B cell (primary cell): Measurements from ENCODE around the gene USP48. TPM values are rescaled to one million over a fixed set of nuclear protein-coding genes. Genes with fewer than 3 reads are reported as not detected.

ENCODE experiments used
- ATAC-seq: fragments of 200-7000 bp; cut with Tn5 transposase; one replicate; pipeline ENCODE4 v1.10.0; 2021; ENCODE audit warnings: low read depth, mild to moderate bottlenecking, moderate number of reproducible peaks, moderate library complexity
- CTCF ChIA-PET: fragments of 350-600 bp; sonication (Branson Sonifier 250); formaldehyde crosslinking; loops from one replicate; lab custom pipeline; 2021; ENCODE audit warnings: antibody characterized with exemption, inconsistent platforms; lab: Charles Lee
- POLR2A ChIA-PET: fragments of 350-600 bp; sonication (Branson Sonifier 250); formaldehyde crosslinking; loops from one replicate; lab custom pipeline; 2021; ENCODE audit warnings: antibody characterized with exemption; lab: Charles Lee
- DNase-seq: peaks from one replicate; pipeline ENCODE4 v3.0.0; 2013
- H2AFZ ChIP-seq: 2 replicates; pipeline ENCODE4 v1.6.1; 2012; ENCODE audit warnings: mild to moderate bottlenecking, low read depth, low read length; ENCODE audit not compliant: insufficient read depth, poor library complexity, severe bottlenecking
- H3K27ac ChIP-seq, 2 donors: 1 replicate in 1 of 2; 2 replicates in 1 of 2; pipeline ENCODE4 v1.5.1; 2012 to 2013; ENCODE audit warnings: low read length in 2 of 2, mild to moderate bottlenecking in 2 of 2, moderate library complexity in 1 of 2
- H3K27me3 ChIP-seq, 4 experiments: fragments of 200-600 bp in 1 of 4; sonication (generic) in 1 of 4; replicated peaks in 1 of 4; 1 replicate in 2 of 4; 2 replicates in 2 of 4; pipeline versions ENCODE4 v1.6.1 to v1.7.0; 2013 to 2016; ENCODE audit warnings: low read length in 3 of 4, mild to moderate bottlenecking in 2 of 4, mixed read lengths in 1 of 4, moderate library complexity in 1 of 4; ENCODE audit not compliant: insufficient read depth in 4 of 4, control insufficient read depth in 3 of 4; ENCODE audit errors: control extremely low read depth in 1 of 4
- H3K36me3 ChIP-seq, 2 experiments: replicated peaks in 1 of 2; 1 replicate in 1 of 2; 2 replicates in 1 of 2; pipeline versions ENCODE4 v1.6.1 to v1.7.1; 2013; ENCODE audit warnings: low read length in 1 of 2; ENCODE audit not compliant: insufficient read depth in 2 of 2, control insufficient read depth in 1 of 2; ENCODE audit errors: control extremely low read depth in 1 of 2, extremely low read depth in 1 of 2
- H3K4me1 ChIP-seq, 2 donors: fragments of 200-600 bp in 1 of 2; sonication (generic) in 1 of 2; 1 replicate in 1 of 2; 2 replicates in 1 of 2; pipeline versions ENCODE4 v1.5.1 to v1.6.1; 2013 to 2017; ENCODE audit warnings: low read length in 2 of 2; ENCODE audit not compliant: control insufficient read depth in 2 of 2, insufficient read depth in 2 of 2
- H3K4me2 ChIP-seq: replicated peaks from 2 replicates; pipeline ENCODE3; 2012; ENCODE audit warnings: mild to moderate bottlenecking, low read depth, low read length; ENCODE audit not compliant: poor library complexity, severe bottlenecking
- H3K4me3 ChIP-seq, 5 experiments: fragments of 200-600 bp in 1 of 5; sonication (generic) in 1 of 5; 1 replicate in 3 of 5; 2 replicates in 2 of 5; pipeline versions ENCODE4 v1.5.1 to v1.7.0; 2011 to 2016; ENCODE audit warnings: low read length in 4 of 5, mild to moderate bottlenecking in 4 of 5, low read depth in 2 of 5, control low read depth in 1 of 5, moderate library complexity in 1 of 5; ENCODE audit not compliant: insufficient read depth in 1 of 5; ENCODE audit errors: control extremely low read depth in 1 of 5, extremely low read depth in 1 of 5
- H3K79me2 ChIP-seq: fragments of 200-600 bp; sonication (generic); one replicate; pipeline ENCODE4 v1.6.0; 2016; ENCODE audit warnings: low read length; ENCODE audit not compliant: control insufficient read depth, insufficient read depth
- H3K9ac ChIP-seq: fragments of 200-600 bp; sonication (generic); 2 replicates; pipeline ENCODE4 v1.6.1; 2017; ENCODE audit warnings: mild to moderate bottlenecking, low read length, moderate library complexity
- H3K9me3 ChIP-seq, 3 donors: one replicate each; pipeline versions ENCODE4 v1.6.1 to v1.7.1; 2013; ENCODE audit warnings: low read length in 2 of 3; ENCODE audit not compliant: control insufficient read depth in 2 of 3, insufficient read depth in 1 of 3; ENCODE audit errors: control extremely low read depth in 1 of 3
- H4K20me1 ChIP-seq: 2 replicates; pipeline ENCODE4 v1.6.0; 2012; ENCODE audit warnings: mild to moderate bottlenecking, low read length; ENCODE audit not compliant: insufficient read depth, control insufficient read depth, poor library complexity, severe bottlenecking
- H3K27ac Mint-ChIP-seq: one replicate; pipeline ENCODE4 v1.8.0; 2021; ENCODE audit warnings: mixed read lengths
- H3K27me3 Mint-ChIP-seq: one replicate; pipeline ENCODE4 v1.8.0; 2021; ENCODE audit warnings: mixed read lengths
- H3K4me1 Mint-ChIP-seq: one replicate; pipeline ENCODE4 v1.8.0; 2021; ENCODE audit warnings: mixed read lengths
- H3K4me3 Mint-ChIP-seq: one replicate; pipeline ENCODE4 v1.8.0; 2021; ENCODE audit warnings: mixed read lengths
- H3K9me3 Mint-ChIP-seq: one replicate; pipeline ENCODE4 v1.8.0; 2022; ENCODE audit warnings: mixed read lengths; ENCODE audit not compliant: insufficient read depth
- EZH2 ChIP-seq: IDR thresholded peaks from 2 replicates; pipeline ENCODE4 v1.6.1; 2012; ENCODE audit warnings: borderline replicate concordance, low read depth, mild to moderate bottlenecking, moderate library complexity, low read length; ENCODE audit not compliant: insufficient read depth, poor library complexity, severe bottlenecking
- WGBS: methylation state at CpG from one replicate; pipeline ENCODE4 v1.1.5; 2013; ENCODE audit warnings: missing lambda C conversion rate; ENCODE audit not compliant: insufficient coverage; 5-methylcytosine and 5-hydroxymethylcytosine counted together
- intact Hi-C: fragments of 100-400 bp; cut with micrococcal nuclease; formaldehyde crosslinking; loops from one replicate; pipeline ENCODE4 v1.10.0; 2022
- polyA plus RNA-seq: library from polyadenylated mRNA; depleted of rRNA; stranded (reverse); fragments of >200 nt; gene quantifications from 2 replicates; pipeline ENCODE4 v1.2.3, GENCODE V29; 2012
- total RNA-seq, 2 donors: library from RNA; stranded (reverse); fragments of 120-200 nt in 1 of 2; gene quantifications; 1 replicate in 1 of 2; 2 replicates in 1 of 2; pipeline versions ENCODE4 v1.2.3 to v1.2.4, GENCODE V29; 2013 to 2022
- TF ChIP-seq, protein P1 (sequence below): fragments of 200-600 bp; IDR thresholded peaks from one replicate; pipeline ENCODE4 v1.8.0; 2022; ENCODE audit warnings: antibody characterized with exemption, mild to moderate bottlenecking

USP48 gene
- total and polyA plus RNA-seq, 2 donors (not counting 1 experiment from before 2014, with no cell fraction given), result 21.2 to 135 TPM

DNA sequence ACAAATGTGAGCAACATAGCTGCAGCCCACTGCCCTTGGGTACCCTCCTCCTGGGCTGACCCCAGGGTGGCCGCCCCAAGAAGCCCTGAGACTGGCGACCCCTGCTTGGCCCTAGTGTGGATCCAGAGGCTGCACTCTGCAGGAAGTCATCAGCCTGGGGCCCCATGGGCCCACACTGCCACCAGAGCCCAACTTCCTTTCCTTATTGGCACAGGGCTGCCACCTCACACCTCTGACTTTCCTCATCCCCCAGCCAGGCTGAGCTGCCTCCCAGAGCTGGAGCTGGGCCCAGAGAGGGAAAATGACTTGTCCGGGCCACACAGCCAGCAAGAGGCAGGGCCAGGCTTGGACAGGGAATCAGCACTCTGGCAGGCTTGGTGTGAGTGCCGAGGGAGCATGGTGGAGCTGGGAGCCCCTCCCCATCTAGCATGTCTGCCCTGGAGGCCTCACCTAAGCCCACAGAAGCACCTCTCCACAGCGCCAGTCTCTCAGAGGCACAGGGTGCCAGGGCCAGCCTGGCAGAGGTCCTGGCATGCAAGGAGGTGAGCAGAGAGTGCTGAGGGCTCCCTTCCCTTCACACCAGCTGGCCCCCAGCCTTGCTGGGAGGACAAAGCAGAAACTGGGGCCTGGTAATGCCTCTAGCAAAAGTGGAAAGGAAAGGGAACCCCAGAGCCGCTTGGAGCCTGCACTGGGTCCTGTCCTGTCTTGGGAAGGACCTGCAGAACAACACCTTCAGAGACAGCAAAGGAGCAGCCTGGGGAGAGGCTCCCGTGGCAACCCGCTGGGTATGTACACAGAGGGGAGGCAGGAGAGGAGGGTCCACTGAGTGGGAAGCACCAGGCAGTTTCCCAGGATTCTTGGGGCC lies 117.0 kb downstream of the USP48 start:
- WGBS, result 71% methylated on average over 7 of the region's 8 CpGs
- H3K9ac ChIP-seq, result no peak overlapping the region

More for the DNA sequence above, 117.0 kb downstream of the USP48 start:
- ATAC-seq (no peak), DNase-seq (no peak)
- ChIA-PET CTCF (no interaction called here), POLR2A (no interaction called here)
- Mint-ChIP-seq H3K4me3 (no peak overlapping the region), H3K9me3 (no peaks in the 10 kb centered on the region), H3K27me3 (peaks cover 44% of the 10 kb centered on the region), H3K27ac (no peak overlapping the region), H3K4me1 (peaks cover 23% of the 10 kb centered on the region)
- intact Hi-C loops, result no loop called here
- H3K36me3 ChIP-seq, result no peaks in the 10 kb centered on the region
- H3K4me3 ChIP-seq, result no peak overlapping the region
- H3K4me2 ChIP-seq, result no peak overlapping the region
- H3K27me3 ChIP-seq, result peaks cover 0 to 78% (median 26%) of the 10 kb centered on the region in 4 experiments
- H3K9me3 ChIP-seq, result peaks cover 0 to 22% (median 0%) of the 10 kb centered on the region in 3 donors
- H4K20me1 ChIP-seq, result no peaks in the 10 kb centered on the region
- no peak for TF ChIP-seq EZH2
- TF ChIP-seq, protein P1, sequence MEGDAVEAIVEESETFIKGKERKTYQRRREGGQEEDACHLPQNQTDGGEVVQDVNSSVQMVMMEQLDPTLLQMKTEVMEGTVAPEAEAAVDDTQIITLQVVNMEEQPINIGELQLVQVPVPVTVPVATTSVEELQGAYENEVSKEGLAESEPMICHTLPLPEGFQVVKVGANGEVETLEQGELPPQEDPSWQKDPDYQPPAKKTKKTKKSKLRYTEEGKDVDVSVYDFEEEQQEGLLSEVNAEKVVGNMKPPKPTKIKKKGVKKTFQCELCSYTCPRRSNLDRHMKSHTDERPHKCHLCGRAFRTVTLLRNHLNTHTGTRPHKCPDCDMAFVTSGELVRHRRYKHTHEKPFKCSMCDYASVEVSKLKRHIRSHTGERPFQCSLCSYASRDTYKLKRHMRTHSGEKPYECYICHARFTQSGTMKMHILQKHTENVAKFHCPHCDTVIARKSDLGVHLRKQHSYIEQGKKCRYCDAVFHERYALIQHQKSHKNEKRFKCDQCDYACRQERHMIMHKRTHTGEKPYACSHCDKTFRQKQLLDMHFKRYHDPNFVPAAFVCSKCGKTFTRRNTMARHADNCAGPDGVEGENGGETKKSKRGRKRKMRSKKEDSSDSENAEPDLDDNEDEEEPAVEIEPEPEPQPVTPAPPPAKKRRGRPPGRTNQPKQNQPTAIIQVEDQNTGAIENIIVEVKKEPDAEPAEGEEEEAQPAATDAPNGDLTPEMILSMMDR, result no peak
- no peak overlapping the region for H3K27ac ChIP-seq
- no peak overlapping the region for H2AFZ ChIP-seq
- no peaks in the 10 kb centered on the region for H3K79me2 ChIP-seq
- peaks cover 25 to 29% of the 10 kb centered on the region in 2 donors for H3K4me1 ChIP-seq
